ENCODE results near the gene IER3. TPM values are rescaled to one million over a fixed set of nuclear protein-coding genes. Genes with fewer than 3 reads are reported as not detected.

Gene IER3
- total RNA-seq, 1 experiment from 2014 or later, result 82.4 TPM

- no peak for TF ChIP-seq NR3C1 (CRISPR knock-in tag; conservative IDR thresholded peaks at IDR 0.05; ENCODE audit: low read depth)
- no peak for TF ChIP-seq SP1 (CRISPR knock-in tag; conservative IDR thresholded peaks at IDR 0.05)
These were observed 41.3 kb downstream of the IER3 start (continued) for GRCh38 chr6:30703011-30703410.

- peak; percentile 78 for ATAC-seq
- TF ChIP-seq FOXP1 (CRISPR knock-in tag; IDR thresholded peaks at IDR 0.05; ENCODE audit: borderline replicate concordance) (no peak), USF1 (CRISPR knock-in tag; IDR thresholded peaks at IDR 0.05) (0 out of 2 replicates have a peak, but pooled peaks have one; percentile 18), GABPB1 (CRISPR knock-in tag; IDR thresholded peaks at IDR 0.05) (no peak), ZNF532 (CRISPR knock-in tag; IDR thresholded peaks at IDR 0.05; ENCODE audit: borderline replicate concordance) (no peak), ARID4B (CRISPR knock-in tag; IDR thresholded peaks at IDR 0.05; ENCODE audit: borderline replicate concordance) (no peak), ERG (CRISPR knock-in tag; IDR thresholded peaks at IDR 0.05) (no peak), NR3C1 (CRISPR knock-in tag; conservative IDR thresholded peaks at IDR 0.05; ENCODE audit: low read depth) (no peak)
- Mint-ChIP-seq H3K9me3 (no peaks in the 10 kb centered on the region), H3K4me1 (peaks cover 5% of the 10 kb centered on the region), H3K36me3 (peaks cover 45% of the 10 kb centered on the region), H3K4me3 (no peak overlapping the region), H3K27ac (no peak overlapping the region; the same call in 1 of the 2 replicates), H3K27me3 (ENCODE audit: low read depth) (no peaks in the 10 kb centered on the region; the same call in 1 of the 2 replicates)
- no peak for DNase-seq (ENCODE audit: low spot score)
- POLR2A ChIA-PET, result no interaction called here
- CTCF ChIA-PET, result interaction anchor here (1.5 kb wide), 1 partner anchor 21 kb away, joined by 3 read pairs; no protein-coding TSS in a partner anchor
These were observed 44.0 kb downstream of the IER3 start for GRCh38 chr6:30700340-30700739.

GRCh38 chr6:30696432-30696831 lies 47.9 kb downstream of the IER3 start:
- no peak overlapping the region for H3K27ac Mint-ChIP-seq
- H3K4me3 Mint-ChIP-seq, result no peak overlapping the region
- ChIA-PET POLR2A (no interaction called here), CTCF (interaction anchor here (1.2 to 5.6 kb wide), 3 partner anchors 18 to 34 kb away, joined by 3 to 30 read pairs (median 8); partner anchors contain the start of gene DHX16)
- peaks cover 11% of the 10 kb centered on the region for H3K4me1 Mint-ChIP-seq
- H3K36me3 Mint-ChIP-seq, result peaks cover 14% of the 10 kb centered on the region
- no peak for DNase-seq (ENCODE audit: low spot score)
- no peaks in the 10 kb centered on the region for H3K27me3 Mint-ChIP-seq (ENCODE audit: low read depth)
- no peaks in the 10 kb centered on the region for H3K9me3 Mint-ChIP-seq
- TF ChIP-seq TEAD1 (CRISPR knock-in tag; IDR thresholded peaks at IDR 0.05) (no peak), HMGA2 (CRISPR knock-in tag; IDR thresholded peaks at IDR 0.05) (no peak), ZNF263 (CRISPR knock-in tag; IDR thresholded peaks at IDR 0.05; ENCODE audit: low read depth) (no peak), MXD4 (CRISPR knock-in tag; IDR thresholded peaks at IDR 0.05; ENCODE audit: borderline replicate concordance) (no peak), FOXP4 (CRISPR knock-in tag; IDR thresholded peaks at IDR 0.05) (no peak), ZBTB43 (CRISPR knock-in tag; IDR thresholded peaks at IDR 0.05) (no peak)
- ATAC-seq, result no peak

All from WTC11 (cell line).